HG03354 (cell line): ENCODE data around the gene NRG4.
"Not testable (repeated sequence)": the region's sequence is repeated elsewhere in the genome, so short reads cannot be mapped to it uniquely, and the experiment has no call there.

Source experiments
- ATAC-seq: cut with Tn5 transposase; IDR thresholded peaks from one replicate; pipeline ENCODE4 v1.9.1; 2021; ENCODE audit warnings: mild to moderate bottlenecking; ENCODE audit not compliant: unreplicated experiment, poor library complexity, severe bottlenecking

NRG4 gene

DNA sequence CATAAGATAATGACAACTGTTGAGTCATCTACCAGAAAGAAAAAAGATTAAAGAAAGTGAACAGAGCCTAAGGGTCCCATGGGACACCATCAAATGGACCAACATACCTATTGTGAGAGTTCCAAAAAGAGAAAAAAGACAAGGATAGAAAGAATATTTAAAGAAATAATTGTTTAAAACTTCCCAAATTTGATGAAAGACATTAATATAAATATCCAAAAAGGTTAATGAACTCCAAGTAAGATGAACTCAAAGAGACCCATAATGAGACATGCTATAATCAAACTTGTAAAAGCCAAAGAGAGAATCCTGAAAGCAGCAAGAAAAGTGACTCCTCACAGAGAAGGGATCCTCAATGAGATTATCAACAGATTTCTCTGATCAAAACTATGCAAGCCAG, 8.9 kb downstream of the NRG4 start:
- ATAC-seq: no peak

DNA sequence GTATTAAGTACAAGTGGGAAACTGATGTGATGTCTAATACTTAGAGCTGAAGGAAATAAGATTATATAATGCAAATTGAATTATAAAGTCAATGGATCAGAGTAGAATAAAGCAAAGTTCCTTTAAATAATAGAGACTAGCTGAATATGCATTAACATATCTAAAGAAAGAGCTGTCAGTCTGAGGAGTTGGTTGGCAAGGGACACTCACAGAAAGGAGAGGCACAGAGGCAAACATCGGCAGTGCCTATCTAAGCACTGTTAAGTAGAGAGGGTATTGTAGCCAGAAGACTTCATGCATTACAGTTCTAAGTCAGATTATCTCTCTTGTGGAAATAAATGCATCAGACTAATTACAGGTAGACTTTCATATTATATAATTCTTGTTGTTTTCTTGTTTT, 16.6 kb downstream of the NRG4 start:
- ATAC-seq: no peak

DNA sequence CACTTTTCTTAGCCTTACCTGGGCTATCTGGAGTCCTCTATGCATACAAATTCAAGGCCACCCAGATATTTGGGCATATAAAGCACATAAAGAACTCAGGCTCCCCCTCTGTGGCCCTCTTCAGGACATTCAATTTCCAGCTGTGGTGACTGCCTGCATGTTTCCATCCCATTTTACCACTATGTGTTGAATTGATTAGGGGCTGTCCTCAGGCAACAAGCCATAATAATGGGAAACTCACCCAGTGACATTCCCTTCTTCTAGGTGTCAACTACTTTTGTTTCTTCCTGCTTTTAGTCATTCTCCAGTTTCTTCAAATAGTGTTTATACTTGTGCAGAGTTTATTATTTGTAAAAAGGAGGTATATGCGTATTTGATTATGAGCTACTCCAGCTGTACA, 18.0 kb downstream of the NRG4 start:
- ATAC-seq: no peak

DNA sequence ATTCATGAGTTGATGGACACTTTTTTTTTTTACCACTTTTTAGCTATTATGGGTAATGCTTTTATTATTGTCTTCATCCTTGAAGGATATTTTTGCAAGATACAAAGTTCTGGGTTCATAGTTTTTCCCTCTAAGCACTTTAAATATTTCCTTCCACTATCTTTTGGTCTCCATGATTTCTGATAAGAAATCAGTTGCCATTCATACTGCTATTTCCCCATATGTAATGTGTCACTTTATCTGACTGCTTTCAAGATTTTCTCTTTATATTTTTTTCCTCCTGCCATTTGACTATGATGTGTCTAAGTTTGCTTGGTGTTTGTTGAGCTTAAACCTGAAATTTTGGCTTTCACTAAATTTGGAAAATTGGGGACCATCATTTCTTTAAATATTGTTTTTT, 19.3 kb downstream of the NRG4 start:
- ATAC-seq: no peak

DNA sequence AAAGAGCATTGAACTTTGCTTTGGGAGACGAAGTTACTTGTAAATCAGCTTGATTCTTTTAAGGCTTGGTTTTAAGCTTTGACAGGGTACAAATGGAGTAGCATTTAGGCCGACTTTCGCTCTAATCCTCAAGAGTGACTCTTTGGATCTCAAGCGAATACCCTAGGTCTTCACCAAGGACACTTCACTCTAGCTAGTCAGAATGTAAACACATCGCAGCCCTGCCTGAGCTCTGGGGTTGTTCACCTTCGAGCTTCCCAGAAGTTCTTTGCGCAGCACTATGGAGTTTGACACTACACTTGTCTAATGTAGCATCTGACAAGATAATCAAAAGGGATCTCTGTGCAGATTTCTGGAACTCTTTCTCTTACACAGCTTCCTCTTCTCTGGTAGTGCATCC, 22.3 kb downstream of the NRG4 start:
- no peak for ATAC-seq

DNA sequence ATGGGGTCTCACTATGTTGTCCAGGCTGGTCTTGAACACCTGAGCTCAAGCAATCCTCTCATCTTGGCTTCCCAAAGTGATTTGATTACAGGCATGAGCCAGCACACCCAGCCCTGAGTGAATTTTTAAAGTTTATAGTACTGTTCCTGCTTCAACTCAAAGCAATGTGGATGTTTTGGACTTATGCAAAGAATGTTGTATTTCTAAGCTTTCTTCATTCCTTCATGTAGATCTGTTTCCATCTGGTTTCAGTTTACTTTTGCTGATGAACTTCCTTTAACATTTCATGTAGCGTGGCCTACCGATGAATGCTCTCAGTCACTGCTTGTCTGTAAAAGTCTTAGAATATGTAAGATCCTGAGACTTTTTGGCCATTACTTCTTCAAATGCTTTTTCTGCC, 23.2 kb downstream of the NRG4 start:
- ATAC-seq: no peak

DNA sequence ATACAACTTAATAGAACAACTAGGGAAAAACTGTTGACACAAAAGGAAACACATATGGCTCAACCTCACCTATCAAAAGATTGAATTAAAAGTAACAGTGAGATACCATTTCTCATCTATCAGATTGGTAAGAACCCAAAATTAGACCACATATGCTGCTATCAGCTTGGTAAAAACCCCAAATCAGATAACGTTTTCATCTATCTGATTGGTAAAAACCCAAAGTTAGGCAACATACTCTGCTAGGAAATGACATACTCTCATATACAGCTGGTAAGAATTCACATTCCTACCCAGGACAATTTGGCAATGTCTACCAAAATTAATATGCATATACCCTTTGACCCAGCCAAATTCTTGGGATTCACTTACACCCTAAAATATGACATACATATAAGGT, 26.3 kb downstream of the NRG4 start:
- no peak for ATAC-seq

DNA sequence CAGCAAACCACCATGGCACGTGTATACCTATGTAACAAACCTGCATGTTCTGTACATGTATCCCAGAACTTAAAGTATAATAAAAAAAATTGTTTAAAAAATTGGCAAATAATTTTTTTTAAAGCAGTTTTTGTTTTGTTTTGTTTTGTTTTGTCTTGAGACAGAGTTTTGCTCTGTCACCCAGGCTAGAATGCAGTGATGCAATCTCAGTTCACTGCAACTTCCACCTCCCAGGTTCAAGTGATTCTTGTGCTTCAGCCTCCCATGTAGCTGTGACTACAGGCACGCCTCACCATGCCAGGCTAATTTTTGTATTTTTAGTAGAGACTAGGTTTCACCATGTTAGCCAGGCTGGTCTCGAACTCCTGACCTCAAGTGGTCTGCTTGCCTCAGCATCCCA, 27.5 kb downstream of the NRG4 start:
- not testable (repeated sequence) for ATAC-seq

DNA sequence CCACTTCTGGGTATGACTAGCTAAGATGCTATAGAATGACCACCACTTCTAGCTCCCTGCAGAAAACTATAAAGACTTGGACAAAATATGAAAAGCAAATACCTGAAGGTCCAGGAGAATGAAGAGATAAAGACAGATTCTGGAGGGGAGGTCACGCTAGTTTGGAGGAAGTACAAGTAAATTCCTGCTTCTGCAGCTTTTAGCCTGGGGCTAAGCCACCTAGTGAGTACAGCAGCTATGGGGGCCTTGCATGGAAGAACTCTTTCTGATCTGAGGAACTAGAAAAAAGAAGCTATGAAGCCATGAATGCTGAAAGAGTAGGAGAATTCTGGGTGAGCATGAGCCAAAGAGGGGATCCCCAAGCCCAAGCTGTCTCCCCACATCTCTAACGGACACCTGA, 29.8 kb downstream of the NRG4 start:
- ATAC-seq: no peak

DNA sequence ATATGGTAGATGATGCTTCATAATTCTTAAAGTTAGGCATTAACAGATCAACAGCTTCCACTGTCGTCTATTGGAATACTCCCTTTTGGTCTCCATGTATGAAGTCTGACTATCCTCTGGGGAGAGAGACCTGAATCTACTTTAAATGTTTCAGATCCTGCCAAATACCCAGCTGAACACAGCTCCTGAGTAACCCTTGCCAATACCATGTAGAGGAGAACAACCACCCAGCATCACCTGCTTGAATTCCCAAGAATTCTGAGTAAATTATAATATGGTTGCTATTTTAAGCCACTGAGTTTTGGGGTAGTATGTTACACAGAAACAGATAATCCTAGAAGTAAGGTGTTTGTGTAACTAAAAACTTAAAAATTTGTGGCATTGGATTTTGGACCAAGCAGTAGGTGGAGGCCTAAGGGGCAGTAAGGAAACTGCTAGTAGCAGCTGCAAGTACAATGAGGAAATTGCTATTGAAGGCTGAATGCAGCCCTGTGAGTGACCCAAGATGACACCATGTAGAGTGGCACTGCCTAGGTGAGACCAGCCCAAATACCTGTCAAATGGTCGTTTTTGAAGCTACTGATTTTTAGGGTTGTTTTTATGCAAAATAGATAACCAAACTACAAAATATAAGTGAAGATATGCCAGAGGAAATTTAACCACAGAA, 30.9 kb downstream of the NRG4 start:
- no peak for ATAC-seq

DNA sequence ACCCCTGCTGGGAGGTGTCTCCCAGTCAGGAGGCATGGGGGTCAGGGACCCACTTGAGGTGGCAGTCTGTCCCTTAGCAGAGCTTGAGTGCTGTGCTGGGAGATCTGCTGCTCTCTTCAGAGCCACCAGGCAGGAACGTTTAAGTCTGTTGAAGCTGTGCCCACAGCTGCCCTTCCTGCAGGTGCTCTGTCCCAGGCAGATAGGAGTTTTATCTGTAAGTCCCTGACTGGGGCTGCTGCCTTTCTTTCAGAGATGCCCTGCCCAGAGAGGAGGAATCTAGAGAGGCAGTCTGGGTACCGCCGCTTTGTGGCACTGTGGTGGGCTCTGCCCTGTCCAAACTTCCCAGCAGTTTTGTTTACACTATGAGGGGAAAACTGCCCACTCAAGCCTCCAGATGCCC, 35.5 kb downstream of the NRG4 start:
- ATAC-seq: not testable (repeated sequence)

DNA sequence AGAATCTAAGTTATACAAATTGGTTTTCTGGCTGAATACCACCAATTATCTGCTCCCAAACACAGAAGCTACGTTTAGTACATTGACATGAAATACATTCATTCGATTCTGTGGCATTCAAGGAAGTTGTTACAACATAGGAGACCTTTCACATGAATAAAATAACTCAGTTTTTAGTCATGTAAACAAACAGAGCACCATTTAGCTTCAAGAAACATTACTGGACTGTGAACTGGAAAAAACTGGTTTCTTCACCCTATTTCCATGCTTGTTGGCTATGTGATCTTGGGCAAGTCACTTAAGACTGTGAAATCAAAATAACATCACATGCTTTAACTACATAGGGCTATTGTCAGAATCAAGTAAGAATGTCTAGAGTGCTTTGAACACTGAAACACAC, 46.2 kb downstream of the NRG4 start:
- no peak for ATAC-seq

DNA sequence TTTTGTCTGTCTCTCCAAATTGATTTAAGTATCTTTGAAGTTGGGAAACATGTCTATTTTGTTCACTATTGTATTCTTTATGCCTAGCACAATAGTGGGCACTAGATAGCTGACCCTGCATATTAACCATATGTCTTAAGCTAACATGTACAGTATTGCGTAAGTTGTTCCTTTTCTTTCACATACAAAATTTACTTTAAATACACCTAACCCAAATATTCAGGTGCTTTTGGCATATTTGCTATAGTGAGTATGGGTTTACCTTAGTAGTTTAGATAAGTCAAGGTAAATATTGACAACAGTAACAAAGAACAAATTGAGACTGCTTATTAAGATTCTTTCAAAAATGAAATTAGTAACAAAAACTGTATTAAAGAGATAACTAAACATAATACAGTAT, 50.9 kb downstream of the NRG4 start:
- ATAC-seq: no peak

DNA sequence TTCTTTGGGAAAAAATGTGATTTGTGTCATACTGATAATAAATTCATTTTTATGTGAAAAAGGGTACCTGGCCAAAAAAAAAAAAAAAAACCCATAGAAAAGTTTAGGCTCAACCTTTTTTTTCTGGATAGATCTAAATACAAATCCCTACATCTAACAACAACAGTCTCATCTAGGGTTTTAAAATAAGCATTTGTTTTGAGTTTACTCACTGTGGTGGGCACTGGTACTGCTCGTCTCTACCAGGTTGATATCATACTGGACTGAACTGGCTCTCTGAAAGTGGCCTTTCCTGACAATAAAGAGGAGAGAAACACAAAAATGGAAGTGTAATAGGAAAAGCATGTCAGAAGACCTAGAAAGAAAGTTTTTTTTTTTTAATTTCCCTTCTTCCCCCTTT, 56.5 kb downstream of the NRG4 start:
- no peak for ATAC-seq

DNA sequence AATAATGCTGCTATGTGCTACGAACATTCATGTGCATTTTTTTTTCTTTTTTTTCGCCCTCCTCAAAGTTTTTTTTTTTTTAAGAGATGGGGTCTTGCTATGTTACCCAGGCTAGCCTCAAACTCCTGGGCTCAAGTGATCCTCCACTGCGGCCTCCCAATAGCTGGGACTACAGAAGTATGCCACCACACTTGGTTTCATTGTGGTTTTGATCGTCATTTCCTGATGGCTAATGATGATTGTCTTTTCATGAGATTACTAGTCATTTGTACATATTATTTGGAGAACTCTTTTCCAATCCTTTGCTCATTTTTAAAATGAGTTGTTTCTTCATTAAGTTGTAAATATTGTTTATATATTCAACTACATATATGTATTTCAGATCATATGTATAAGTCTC, 59.7 kb downstream of the NRG4 start:
- ATAC-seq: no peak

DNA sequence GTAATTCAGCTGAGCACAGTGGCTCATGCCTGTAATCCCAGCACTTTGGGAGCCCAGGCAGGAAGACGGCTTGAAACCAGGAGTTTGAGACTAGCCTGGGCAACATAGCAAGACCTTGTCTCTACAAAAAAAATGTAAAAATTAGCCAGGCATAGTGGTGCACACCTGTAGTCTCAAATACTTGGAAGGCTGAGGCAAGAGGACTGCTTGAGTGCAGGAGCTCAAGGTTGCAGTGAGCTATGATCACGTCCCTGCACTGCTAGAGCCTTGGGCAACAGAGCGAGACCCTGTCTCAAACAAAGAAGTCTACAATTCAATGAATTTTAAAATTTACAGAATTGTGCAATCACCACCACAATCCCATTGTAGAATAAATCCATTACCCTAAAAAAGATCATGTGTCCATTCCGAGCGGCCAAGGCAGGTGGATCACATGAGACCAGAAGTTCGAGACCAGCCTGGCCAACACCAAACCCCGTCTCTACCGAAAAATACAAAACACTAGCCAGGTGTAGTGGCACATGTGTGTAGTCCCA, 63.4 kb downstream of the NRG4 start:
- ATAC-seq: no peak

DNA sequence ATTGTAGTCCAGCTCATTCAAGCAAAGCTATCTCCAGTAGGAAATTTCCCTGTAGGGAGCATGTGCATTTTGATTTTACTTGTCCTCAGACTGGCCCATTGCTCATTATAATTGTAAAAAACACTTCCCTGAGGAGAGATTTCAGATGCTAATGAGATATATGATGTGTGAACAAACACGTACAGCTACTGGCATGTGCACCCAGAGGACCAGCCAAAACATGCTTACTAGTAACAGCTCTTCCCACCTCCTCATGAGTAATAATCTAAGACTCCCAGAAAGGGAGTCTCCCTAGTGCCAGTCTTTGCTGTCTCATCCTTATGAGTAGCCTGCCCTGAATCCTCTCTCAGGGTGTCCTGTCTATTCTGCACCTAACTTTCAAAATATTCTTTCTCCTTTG, 65.1 kb downstream of the NRG4 start:
- ATAC-seq: no peak

DNA sequence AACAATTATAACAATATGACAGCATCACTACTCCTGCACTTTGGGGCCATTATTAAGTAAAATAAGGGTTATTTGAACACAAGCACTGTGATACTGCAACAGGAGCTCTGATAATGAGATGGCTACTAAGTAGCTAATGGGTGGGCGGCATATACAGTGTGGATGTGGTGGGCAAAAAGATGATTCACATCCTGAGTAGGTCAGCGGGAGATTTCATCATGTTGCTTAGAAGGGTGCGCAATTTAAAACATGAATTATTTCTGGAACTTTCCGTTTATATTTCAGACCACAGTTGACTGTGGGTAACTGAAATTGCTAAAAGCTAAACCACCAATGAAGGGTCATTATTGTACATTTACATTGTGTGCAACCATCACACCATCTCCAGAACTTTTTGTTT, 66.3 kb downstream of the NRG4 start:
- ATAC-seq: no peak

DNA sequence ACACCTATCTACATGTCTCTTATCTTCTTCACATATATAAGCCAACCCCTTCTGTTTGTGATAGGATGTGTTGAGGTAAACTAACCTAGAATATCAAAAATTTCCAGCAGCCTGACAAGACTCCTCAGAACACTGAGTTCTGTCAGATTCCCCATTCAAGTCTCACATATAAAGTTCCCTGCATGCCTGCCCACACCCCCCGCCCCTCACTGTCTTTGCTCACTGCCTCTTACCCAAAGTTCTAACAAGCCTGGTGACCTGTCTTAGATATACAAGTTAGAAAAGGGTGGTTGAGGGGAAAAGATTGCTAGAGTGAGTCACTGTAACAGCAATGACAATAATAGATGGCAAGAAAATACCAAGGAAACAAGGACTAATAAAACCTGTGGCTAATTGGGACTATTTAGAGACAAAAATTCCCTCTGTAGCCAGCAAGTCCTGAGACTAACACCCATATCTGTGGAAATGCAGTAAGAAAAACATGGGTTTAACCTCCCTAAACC, 68.5 kb downstream of the NRG4 start:
- no peak for ATAC-seq

DNA sequence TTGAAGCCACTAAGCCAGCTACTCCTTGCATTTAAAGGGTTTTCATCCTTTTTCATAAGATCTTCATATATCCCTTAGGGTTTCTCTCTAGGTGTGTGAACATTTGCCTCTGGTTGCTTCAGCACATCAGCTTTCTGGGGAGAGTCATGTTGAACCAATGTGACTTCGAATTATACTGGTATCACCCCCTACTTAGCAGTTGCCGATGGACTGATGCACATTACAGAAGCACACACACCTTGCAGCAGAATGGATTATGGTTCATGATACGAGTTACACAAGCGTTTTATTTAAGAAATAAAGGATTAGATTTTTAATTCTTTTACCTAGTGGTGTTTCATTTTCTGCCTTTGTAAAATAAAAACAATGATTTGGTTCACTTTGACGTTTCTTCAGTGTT, 69.0 kb downstream of the NRG4 start:
- ATAC-seq: no peak

DNA sequence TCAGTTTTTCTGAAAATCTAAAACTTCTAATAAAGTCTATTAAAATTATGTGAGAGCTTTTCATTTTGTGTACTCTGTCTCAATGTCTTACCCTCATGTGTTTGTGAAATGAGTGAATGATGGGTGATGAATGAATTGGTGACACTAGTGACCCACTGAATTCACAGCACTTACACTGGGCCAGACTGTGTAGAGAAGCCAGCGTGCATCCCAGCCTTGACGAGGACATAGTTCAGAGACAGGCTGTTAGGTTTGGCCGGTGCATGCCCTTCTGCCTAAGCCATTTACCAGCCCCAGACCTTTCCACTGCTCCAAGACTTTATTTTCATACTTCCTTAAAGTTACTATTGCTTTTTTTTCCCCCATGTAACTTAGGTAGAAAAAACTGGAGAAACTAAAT, 69.8 kb downstream of the NRG4 start:
- no peak for ATAC-seq

DNA sequence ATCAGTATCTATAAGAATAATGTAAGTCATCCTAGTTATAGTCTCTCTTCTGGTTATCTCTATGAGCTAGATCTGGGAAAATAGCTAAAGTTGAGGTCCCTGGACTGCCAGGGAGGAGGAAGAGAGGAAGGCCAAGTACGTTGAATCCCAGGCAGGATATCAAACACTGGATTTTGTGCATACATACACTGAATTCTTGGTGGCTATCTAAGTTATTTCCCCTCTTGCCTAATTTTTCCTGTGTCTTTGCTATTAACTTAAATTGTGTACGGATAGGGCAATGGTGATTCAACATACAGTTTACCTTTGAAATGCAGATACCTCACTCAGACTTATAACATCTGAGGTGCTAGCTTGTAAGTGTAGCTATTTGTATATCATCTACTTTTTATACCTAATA, 81.4 kb downstream of the NRG4 start:
- no peak for ATAC-seq
